ENCODE measurements around the gene RFX7.

- no peak for TF ChIP-seq MAX (IDR thresholded peaks at IDR 0.05; ENCODE audit: low read depth, low read length)
- TF ChIP-seq CTCF (IDR thresholded peaks at IDR 0.05; ENCODE audit: low read depth, low read length) = no peak
- no peak for TF ChIP-seq POLR2A (IDR thresholded peaks at IDR 0.05; ENCODE audit: extremely low read depth, insufficient read length)
- no peak for TF ChIP-seq MYC (IDR thresholded peaks at IDR 0.05; ENCODE audit: low read depth, low read length)
Observed at GRCh38 chr15:56227306-56227705, 16.4 kb downstream of the RFX7 start.

Measured in NB4 (cell line).